KMS-11 (cell line): Measurements from ENCODE around the gene FAM83G.

Experiments used
- H2AFZ ChIP-seq: fragments of 200-600 bp; sonication (generic); 2 replicates; pipeline ENCODE4 v1.6.1; 2016; ENCODE audit warnings: antibody characterized with exemption, mixed run types, low read depth
- H3K27ac ChIP-seq: fragments of 200-600 bp; sonication (generic); 2 replicates; pipeline ENCODE4 v1.6.1; 2016; ENCODE audit warnings: mild to moderate bottlenecking, mixed run types
- H3K27me3 ChIP-seq: fragments of 200-600 bp; sonication (generic); 2 replicates; pipeline ENCODE4 v1.6.1; 2017; ENCODE audit warnings: mild to moderate bottlenecking, low read depth, mixed run types, moderate library complexity; ENCODE audit not compliant: insufficient read depth
- H3K36me3 ChIP-seq: fragments of 200-600 bp; sonication (generic); 2 replicates; pipeline ENCODE4 v1.6.1; 2017; ENCODE audit warnings: mild to moderate bottlenecking, mixed run types; ENCODE audit not compliant: insufficient read depth
- H3K4me1 ChIP-seq: fragments of 200-600 bp; sonication (generic); 2 replicates; pipeline ENCODE4 v1.6.1; 2016; ENCODE audit warnings: mild to moderate bottlenecking, low read depth, mixed run types; ENCODE audit not compliant: poor library complexity, severe bottlenecking
- H3K4me2 ChIP-seq: fragments of 200-600 bp; sonication (generic); 2 replicates; pipeline ENCODE4 v1.7.0; 2016; ENCODE audit warnings: mild to moderate bottlenecking, mixed run types
- H3K4me3 ChIP-seq: fragments of 200-600 bp; sonication (generic); IDR thresholded peaks from 2 replicates; pipeline ENCODE4 v1.6.1; 2017; ENCODE audit warnings: low read depth, low read length, mixed read lengths; ENCODE audit not compliant: insufficient read depth
- H3K79me2 ChIP-seq: fragments of 200-600 bp; sonication (generic); 2 replicates; pipeline ENCODE4 v1.6.1; 2016; ENCODE audit warnings: low read depth, mixed run types; ENCODE audit not compliant: insufficient read depth
- H3K9ac ChIP-seq: fragments of 200-600 bp; sonication (generic); 2 replicates; pipeline ENCODE4 v1.6.1; 2016; ENCODE audit warnings: mild to moderate bottlenecking, mixed run types
- H4K20me1 ChIP-seq: fragments of 200-600 bp; sonication (generic); 2 replicates; pipeline ENCODE4 v1.6.1; 2016; ENCODE audit warnings: mild to moderate bottlenecking, mixed run types; ENCODE audit not compliant: insufficient read depth
- CTCF ChIP-seq: fragments of 200-600 bp; sonication (generic); conservative IDR thresholded peaks from 2 replicates; pipeline ENCODE4 v1.6.1; 2017; ENCODE audit warnings: low read depth, mild to moderate bottlenecking, antibody characterized with exemption, low read length, moderate library complexity, mixed read lengths

FAM83G gene

GRCh38 chr17:18977646-18978045 lies 26.9 kb downstream of the FAM83G start:
- Histone ChIP-seq H3K36me3 (no peaks in the 10 kb centered on the region), H3K4me1 (no peaks in the 10 kb centered on the region), H4K20me1 (no peaks in the 10 kb centered on the region), H2AFZ (no peak overlapping the region), H3K9ac (no peak overlapping the region), H3K4me2 (no peak overlapping the region), H3K27me3 (no peaks in the 10 kb centered on the region), H3K79me2 (no peaks in the 10 kb centered on the region), H3K4me3 (no peak overlapping the region), H3K27ac (no peak overlapping the region)
- no peak for TF ChIP-seq CTCF

- H3K27ac ChIP-seq = no peak overlapping the region
- H3K4me2 ChIP-seq = no peak overlapping the region
- H4K20me1 ChIP-seq = no peaks in the 10 kb centered on the region
- no peaks in the 10 kb centered on the region for H3K27me3 ChIP-seq
- no peaks in the 10 kb centered on the region for H3K36me3 ChIP-seq
- TF ChIP-seq CTCF = no peak
- no peaks in the 10 kb centered on the region for H3K79me2 ChIP-seq
- H3K4me3 ChIP-seq = no peak overlapping the region
- no peak overlapping the region for H2AFZ ChIP-seq
- H3K9ac ChIP-seq = no peak overlapping the region
- no peaks in the 10 kb centered on the region for H3K4me1 ChIP-seq
Measured at GRCh38 chr17:18977021-18977420, 27.5 kb downstream of the FAM83G start.

- Histone ChIP-seq H3K36me3 (no peaks in the 10 kb centered on the region), H3K9ac (no peak overlapping the region), H4K20me1 (no peaks in the 10 kb centered on the region), H3K4me3 (no peak overlapping the region), H3K27me3 (no peaks in the 10 kb centered on the region), H3K4me1 (no peaks in the 10 kb centered on the region), H3K79me2 (no peaks in the 10 kb centered on the region), H2AFZ (no peak overlapping the region), H3K4me2 (no peak overlapping the region), H3K27ac (no peak overlapping the region)
- no peak for TF ChIP-seq CTCF
Measured at GRCh38 chr17:18976201-18976600, 28.4 kb downstream of the FAM83G start.

- Histone ChIP-seq H3K27ac (no peak overlapping the region), H3K36me3 (no peaks in the 10 kb centered on the region), H3K4me3 (no peak overlapping the region), H3K79me2 (no peaks in the 10 kb centered on the region), H3K27me3 (no peaks in the 10 kb centered on the region), H4K20me1 (no peaks in the 10 kb centered on the region), H3K4me2 (no peak overlapping the region), H3K4me1 (no peaks in the 10 kb centered on the region), H3K9ac (no peak overlapping the region), H2AFZ (no peak overlapping the region)
- TF ChIP-seq CTCF = no peak
Measured at GRCh38 chr17:18975597-18975996, 29.0 kb downstream of the FAM83G start.
